HG03442 (cell line): ENCODE data around the gene LDHA.
A peak's percentile ranks its signal among the peaks of the same experiment; 100 is the strongest.

Experiments used
- ATAC-seq: cut with Tn5 transposase; IDR thresholded peaks from one replicate; pipeline ENCODE4 v1.9.1; 2021; ENCODE audit warnings: mild to moderate bottlenecking, moderate library complexity; ENCODE audit not compliant: unreplicated experiment

Gene LDHA

DNA sequence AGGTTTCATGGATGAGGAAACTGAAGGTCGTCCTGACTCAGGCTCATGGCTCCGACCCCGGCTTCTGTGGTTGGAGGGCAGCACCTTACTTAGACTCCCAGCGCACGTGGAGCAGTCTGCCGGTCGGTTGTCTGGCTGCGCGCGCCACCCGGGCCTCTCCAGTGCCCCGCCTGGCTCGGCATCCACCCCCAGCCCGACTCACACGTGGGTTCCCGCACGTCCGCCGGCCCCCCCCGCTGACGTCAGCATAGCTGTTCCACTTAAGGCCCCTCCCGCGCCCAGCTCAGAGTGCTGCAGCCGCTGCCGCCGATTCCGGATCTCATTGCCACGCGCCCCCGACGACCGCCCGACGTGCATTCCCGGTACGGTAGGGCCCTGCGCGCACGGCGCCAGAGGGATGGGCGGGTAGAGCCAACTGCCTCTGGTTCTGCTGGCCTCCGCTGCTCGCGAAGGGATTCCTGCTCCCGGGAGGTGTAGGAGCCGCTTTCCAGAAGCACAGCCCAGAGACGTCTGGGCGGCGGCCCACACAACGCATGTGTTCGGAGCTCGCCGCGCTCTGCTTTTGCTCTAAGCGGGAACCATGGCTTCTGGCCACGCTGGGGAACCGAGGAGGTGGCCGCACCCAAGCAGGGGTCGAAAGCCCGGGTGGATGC, at the start of gene LDHA:
Gene LDHA (plus strand): TSS at position 289 of the 653 bp plus-strand sequence. CDS start 2,280 bp downstream, outside the sequence.
- ATAC-seq = peak; percentile 70

DNA sequence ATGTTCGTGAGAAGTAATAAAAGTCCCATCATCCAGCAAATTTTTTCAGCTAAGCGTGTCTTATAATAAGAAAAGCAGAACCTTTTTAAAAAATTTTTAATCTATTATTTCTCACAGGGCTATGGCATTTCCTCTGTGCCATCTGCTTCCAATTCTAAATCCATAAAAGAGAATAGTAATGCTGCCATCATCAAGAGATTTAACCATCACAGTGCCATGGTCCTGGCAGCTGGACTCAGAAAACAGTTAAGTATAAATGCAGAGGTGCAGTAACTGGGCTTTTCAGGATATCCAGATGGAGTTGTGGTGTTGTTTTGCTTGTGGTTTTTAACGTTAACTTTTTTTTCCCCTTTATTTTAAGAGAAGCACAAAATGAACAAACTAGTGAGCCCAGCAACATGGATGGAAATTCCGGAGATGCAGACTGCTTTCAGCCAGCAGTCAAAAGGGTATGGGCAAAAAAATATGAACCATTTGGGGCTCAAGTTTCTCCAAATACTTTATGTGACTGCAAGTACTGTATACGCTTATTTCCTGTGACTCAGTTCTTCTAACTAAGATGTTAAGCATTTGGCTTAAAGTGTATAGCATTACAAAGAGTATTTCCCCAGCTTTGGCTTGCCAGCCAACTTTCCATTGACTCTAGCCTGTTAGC, 46.8 kb upstream of the LDHA start:
- ATAC-seq = no peak

- no peak for ATAC-seq
These were observed 41.8 kb upstream of the LDHA start for GRCh38 chr11:18352581-18352980.

DNA sequence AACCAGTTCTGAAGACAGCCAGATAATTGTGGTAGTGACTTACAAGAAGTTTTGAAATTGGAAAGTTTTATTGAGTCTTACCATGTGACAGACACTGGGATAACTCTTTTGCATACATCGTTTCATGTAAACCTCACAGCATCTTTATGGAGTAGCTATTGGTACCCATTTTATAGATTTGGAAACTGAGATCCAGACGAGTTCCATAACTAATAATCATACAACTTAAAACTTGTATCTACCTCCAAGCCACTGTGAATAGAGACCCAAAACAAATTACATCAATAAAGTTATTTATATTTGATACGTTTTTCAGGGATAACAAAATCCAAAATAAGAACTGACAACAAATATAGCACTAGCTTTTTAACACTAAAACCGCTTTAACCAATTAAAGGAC, 35.7 kb upstream of the LDHA start:
- no peak for ATAC-seq

DNA sequence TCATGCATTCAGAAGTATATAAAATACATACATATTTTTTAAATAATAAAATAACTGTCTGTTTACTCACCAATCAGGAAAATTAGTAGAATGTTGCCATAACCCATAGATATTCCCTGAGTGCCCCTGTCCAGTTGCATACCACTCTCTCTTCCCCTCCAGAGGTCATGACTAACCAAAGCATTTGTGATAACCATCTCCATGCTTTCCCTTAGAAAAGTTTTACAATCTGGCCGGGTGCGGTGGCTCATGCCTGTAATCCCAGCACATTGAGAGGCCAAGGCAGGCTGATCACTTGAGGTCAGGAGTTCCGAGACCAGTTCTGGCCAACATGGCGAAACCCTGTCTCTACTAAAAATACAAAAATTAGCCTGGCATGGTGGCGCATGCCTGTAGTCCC, 33.2 kb upstream of the LDHA start:
- ATAC-seq = no peak

- no peak for ATAC-seq
These were observed 29.8 kb upstream of the LDHA start for GRCh38 chr11:18364495-18365073.

DNA sequence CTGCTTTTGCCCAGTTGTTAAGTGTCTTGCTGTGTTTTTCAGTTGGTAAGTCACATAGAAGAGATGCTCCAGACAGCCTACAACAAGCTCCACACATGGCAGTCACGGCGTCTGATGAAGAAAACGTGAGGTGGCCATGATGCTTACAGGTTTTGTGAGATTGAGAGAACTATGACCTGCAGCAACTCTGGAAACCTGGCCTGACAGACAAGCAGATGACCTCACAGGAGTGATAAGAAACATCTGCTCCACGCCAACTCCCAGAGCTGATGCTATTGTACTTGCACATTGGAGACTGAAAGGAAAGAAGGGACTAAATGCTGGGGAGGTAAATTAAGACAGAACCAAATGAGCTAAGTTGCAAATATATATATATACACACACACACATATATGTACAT, 28.6 kb upstream of the LDHA start:
- ATAC-seq = no peak

DNA sequence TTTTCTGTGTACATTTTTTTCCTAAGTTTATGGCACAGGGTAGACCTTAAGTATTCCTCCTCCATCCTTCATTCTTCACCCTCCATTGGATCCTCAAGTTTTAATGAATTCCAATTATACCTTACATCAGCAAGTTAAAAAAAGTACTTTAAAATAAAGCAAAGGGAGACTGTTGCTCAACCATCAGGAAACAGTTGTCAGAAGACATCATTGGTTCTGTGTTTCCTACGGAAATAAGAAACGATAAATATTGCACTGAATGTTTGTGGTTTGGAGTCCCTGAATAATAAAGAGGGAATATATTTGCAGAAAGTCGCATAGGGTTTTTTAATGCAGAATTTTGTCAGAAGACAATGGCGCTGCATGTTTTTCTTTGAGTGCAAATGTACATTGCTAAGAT, 28.1 kb upstream of the LDHA start:
- ATAC-seq = no peak

- no peak for ATAC-seq
These were observed 26.9 kb upstream of the LDHA start for GRCh38 chr11:18367431-18367830.

GRCh38 chr11:18368221-18368620, 26.1 kb upstream of the LDHA start:
- ATAC-seq = no peak

DNA sequence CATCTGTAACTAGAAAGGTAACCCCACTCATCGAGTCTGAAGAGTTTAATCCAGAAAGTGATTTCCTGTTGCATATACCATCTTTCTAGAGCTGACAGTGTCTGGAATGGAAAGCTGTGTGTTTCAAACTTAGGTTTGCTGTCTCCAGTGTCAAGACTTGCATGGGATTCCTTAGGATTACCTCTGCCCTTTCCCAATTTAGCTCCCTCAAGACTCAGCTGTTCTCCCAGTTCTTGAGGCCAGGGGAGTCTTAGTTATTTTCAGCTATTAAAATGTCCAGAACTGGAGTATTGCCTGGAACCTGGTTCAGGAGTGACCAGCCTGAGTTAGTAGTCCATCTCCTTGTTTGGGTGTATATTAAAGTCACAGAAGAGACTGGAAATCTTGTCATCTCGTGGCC, 25.0 kb upstream of the LDHA start:
- no peak for ATAC-seq

GRCh38 chr11:18371279-18371678, 23.1 kb upstream of the LDHA start:
- no peak for ATAC-seq

DNA sequence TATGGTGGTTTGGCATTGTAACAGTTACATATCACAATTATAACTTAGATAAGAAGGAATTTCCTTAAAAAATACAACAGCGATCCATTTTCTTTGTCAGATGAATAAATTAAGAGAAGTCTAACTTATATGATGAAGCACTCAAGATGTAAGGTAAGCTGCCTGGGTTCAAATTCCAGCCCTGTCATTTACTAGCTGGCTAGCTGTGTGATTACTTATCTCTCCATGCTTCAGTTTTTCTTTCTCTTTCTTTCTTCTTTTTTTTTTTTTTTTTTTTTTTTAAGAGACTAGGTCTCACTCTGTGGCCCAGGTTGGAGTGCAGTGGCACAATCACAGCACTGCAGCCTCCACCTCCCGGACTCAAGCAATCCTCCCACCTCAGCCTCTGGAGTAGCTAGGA, 22.2 kb upstream of the LDHA start:
- no peak for ATAC-seq

DNA sequence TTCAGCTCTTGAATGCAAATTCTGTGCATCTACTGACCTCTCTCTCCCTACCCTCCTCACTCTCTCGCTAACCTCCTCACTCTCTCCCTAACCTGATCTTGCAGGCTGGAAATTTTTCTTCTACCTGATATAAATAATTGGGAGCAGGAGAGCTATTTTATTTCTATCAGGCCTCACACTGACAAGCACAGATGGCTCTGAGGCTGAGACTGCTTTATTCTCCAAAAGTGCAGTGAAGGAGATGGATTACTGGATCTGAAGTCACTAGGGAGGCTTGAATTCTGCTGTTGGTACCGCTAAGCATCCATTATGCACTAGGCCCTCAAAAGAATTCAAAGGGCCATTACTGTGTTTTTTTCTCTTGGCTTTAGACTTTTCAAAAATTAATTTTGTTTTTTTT, 19.4 kb upstream of the LDHA start:
- ATAC-seq = no peak

DNA sequence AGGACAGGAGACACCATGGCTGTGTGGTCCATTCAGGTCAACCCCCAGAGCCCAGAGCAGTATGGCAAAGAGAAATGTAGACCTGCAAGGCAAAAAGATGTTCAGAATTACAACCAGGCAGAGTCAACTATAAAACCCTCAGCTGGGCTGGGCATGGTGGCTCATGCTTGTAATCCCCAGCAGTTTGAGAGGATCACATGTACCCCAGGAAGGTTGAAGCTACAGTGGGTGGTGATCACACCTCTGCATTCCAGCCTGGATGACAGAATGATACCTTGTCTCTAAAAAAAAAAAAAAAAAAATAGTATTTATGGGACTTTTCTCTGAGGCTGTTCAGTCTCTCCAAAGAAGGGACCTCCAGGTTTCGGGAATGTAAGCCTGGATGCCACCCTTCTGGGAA, 18.4 kb upstream of the LDHA start:
- no peak for ATAC-seq

DNA sequence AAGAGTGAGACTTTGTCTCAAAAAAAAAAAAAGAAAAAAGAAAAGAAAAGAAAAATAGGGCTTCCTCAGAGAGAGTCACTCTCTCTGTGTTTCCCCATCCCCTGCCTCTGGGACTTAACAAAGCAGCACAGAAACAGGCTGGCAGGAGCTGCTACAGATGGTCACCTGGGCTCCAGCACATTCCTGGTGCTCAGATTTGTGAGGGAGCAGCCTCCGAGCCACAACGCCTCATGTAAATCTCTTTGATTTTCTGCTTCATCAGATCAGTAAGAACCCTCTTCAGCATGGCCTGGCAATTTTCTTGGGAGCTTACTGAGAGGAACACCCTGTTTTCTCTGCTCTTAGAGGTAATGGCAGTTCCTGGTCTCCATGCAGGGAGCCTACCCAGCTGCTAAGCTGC, 15.2 kb upstream of the LDHA start:
- ATAC-seq = no peak

GRCh38 chr11:18383388-18384156, 10.8 kb upstream of the LDHA start:
- peak; percentile 90 for ATAC-seq

DNA sequence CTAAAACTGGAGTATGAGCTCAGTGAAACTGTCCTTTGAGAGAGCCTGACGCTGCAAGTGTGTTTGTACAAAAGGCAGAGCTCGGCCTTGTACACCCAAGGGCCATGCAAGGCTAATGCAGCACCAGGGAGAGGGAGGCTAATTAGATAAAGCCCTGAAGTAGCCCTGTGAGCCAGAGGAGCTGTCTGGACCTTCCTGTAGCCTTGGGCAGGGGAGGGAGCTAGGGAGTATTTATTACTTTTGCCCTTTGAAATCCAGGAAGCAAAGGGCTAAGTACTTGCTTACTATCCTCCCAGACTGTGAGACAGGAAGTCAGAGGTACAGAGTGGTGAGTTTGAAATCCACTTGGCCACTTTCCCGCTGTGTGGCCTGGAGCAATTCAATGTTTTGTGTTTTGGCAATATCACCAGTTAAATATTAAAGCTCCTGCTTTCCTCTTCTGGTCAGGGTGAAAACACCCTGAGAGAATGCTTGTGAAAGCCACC, 10.2 kb upstream of the LDHA start:
- peak; percentile 18 for ATAC-seq

DNA sequence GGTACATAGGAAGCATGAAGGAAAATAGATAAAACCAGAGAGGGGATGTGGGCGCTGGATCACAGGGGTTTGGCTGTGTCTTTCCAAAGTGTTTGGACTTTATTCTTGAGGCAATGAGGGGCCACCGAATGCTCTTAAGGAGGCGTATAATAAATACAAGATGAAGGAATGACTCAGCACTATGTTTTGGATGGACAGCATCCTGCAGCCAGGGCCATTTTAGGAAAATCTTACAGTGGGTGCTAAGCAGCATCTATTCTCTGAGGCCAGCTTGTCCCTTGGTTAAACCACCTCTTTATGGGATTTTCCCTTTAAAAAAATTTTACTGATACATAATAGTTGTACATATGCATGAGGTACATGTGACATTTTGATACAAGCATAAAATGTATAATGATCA, 4.3 kb upstream of the LDHA start:
- no peak for ATAC-seq

DNA sequence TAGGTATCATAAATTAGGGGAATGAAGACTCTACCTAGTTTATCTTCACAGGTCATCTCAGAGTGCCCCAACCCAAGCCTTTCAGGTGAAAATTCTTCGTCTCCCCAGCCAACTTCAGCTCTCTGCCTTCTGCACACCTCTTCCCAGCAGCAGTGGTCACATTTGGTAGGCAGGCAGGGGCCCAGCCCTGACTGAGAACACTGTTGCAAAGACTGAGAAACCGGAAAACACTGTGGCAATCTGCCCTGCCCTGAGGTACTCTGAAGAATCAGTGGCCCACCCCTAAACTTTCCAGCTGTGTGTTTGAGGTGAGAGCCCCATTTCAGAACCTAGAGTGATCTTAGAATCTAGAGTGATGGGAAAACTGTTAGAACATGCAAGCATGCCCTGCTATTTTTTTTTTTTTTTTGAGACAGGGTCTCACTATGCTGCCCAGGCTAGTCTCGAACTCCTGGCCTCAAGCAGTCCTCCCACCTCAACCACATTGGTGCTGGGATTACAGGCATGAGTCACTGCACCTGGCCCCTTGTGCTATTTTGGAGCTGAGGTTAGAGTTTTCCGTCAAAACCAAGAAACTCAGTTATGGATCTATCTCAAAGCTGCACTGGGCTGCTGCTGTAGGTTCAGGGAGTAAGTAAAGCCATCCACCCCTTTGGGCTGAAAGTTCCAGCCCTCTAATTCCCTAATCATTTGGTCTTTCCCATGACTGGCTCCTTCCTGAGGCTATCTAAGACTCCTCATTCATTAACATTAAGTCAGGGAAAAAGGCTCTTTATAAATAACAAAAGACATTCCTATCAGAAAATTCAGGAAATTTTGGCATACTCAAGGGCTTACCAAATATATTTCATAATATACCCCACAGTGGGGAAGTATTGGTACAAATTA, 1.7 kb upstream of the LDHA start:
- no peak for ATAC-seq
